Measurements from ENCODE around the gene RALGAPA2. TPM values are rescaled to one million over a fixed set of nuclear protein-coding genes. Genes with fewer than 3 reads are reported as not detected.

Gene RALGAPA2
- total and polyA plus RNA-seq, 2 donors (not counting 3 experiments of a cell fraction or from before 2014, with no cell fraction given): 10.0 to 46.8 TPM

- intact Hi-C loops (cut with micrococcal nuclease) (loop anchor here (10.0 kb wide), 1 partner anchor 50 kb away; the partner anchor contains the start of gene INSM1), dilution Hi-C loops (cut with MboI; ENCODE audit: extremely low pct_ligation_motif_present, low sequenced_read_pairs) (no loop called here)
- ChIA-PET CTCF (no interaction called here), POLR2A (no interaction called here)
- Histone ChIP-seq H3K4me1 (ENCODE audit: control insufficient read depth, extremely low read depth, insufficient read depth, low read length) (peaks cover 6% of the 10 kb centered on the region), H3K4me3 (replicated peaks in 1 of 3; ENCODE audit: insufficient read depth in 1 of 3, low read depth in 1 of 3, low read length in 3 of 3) (no peak overlapping the region), H3K27me3 (ENCODE audit: control insufficient read depth in 2 of 2, insufficient read depth in 2 of 2, low read length in 2 of 2) (no peaks in the 10 kb centered on the region), H3K9ac (replicated peaks; ENCODE audit: extremely low read depth, insufficient read depth, low read length) (no peak overlapping the region), H4K20me1 (replicated peaks; ENCODE audit: control insufficient read depth, extremely low read depth, insufficient read depth, low read length) (no peaks in the 10 kb centered on the region), H3K4me2 (ENCODE audit: insufficient read depth, low read length) (no peak overlapping the region), H3K27ac (ENCODE audit: insufficient read depth, low read depth, low read length) (no peak overlapping the region), H3K79me2 (ENCODE audit: control insufficient read depth, insufficient read depth, low read length) (no peaks in the 10 kb centered on the region), H3K36me3 (ENCODE audit: control insufficient read depth in 2 of 2, extremely low read depth in 1 of 2, insufficient read depth in 2 of 2, low read length in 2 of 2) (peaks cover 0 to 2% of the 10 kb centered on the region in 2 experiments), H2AFZ (ENCODE audit: low read depth, low read length) (no peak overlapping the region), H3K9me1 (replicated peaks; ENCODE audit: control insufficient read depth, extremely low read depth, insufficient read depth, low read length) (no peaks in the 10 kb centered on the region), H3K9me3 (replicated peaks; ENCODE audit: control insufficient read depth, insufficient read depth, low read length) (no peaks in the 10 kb centered on the region)
- DNase-seq (ENCODE audit: low read depth, low spot score): no peak
- TF ChIP-seq POLR2AphosphoS5 (IDR thresholded peaks at IDR 0.05; ENCODE audit: insufficient read depth, low read depth, low read length) (no peak), EZH2 (IDR thresholded peaks at IDR 0.05; ENCODE audit: borderline replicate concordance, low read depth, low read length, severe bottlenecking) (no peak), MYC (IDR thresholded peaks at IDR 0.05; ENCODE audit: low read depth, low read length) (no peak), CTCF (IDR thresholded peaks at IDR 0.05; ENCODE audit: extremely low read depth in 1 of 2, insufficient read depth in 1 of 2, low read depth in 1 of 2, low read length in 2 of 2) (no peak), POLR2A (IDR thresholded peaks at IDR 0.05; ENCODE audit: low read depth, low read length) (no peak), JUN (IDR thresholded peaks at IDR 0.05; ENCODE audit: borderline replicate concordance, insufficient read depth, insufficient read length, low read depth) (no peak), FOS (IDR thresholded peaks at IDR 0.05; ENCODE audit: borderline replicate concordance, insufficient read depth, low read length) (no peak), GATA2 (IDR thresholded peaks at IDR 0.05; ENCODE audit: insufficient read depth, insufficient read length, low read depth, low read length) (no peak)
- TF ChIP-seq, protein P1, sequence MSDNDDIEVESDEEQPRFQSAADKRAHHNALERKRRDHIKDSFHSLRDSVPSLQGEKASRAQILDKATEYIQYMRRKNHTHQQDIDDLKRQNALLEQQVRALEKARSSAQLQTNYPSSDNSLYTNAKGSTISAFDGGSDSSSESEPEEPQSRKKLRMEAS (IDR thresholded peaks at IDR 0.05; ENCODE audit: insufficient read depth, insufficient read length): no peak
- no TSS peak for BruUV-seq (replicated peaks)
- FAIRE-seq: no peak
Measured at GRCh38 chr20:20414640-20415220, 297.7 kb downstream of the RALGAPA2 start.

Data from endothelial cell of umbilical vein (primary cell).